Measurements from ENCODE around the gene CHMP2A.

The CHMP2A gene

GRCh38 chr19:58569943-58570670, 15.2 kb upstream of the CHMP2A start:
- DNase-seq, result no peak

DNA sequence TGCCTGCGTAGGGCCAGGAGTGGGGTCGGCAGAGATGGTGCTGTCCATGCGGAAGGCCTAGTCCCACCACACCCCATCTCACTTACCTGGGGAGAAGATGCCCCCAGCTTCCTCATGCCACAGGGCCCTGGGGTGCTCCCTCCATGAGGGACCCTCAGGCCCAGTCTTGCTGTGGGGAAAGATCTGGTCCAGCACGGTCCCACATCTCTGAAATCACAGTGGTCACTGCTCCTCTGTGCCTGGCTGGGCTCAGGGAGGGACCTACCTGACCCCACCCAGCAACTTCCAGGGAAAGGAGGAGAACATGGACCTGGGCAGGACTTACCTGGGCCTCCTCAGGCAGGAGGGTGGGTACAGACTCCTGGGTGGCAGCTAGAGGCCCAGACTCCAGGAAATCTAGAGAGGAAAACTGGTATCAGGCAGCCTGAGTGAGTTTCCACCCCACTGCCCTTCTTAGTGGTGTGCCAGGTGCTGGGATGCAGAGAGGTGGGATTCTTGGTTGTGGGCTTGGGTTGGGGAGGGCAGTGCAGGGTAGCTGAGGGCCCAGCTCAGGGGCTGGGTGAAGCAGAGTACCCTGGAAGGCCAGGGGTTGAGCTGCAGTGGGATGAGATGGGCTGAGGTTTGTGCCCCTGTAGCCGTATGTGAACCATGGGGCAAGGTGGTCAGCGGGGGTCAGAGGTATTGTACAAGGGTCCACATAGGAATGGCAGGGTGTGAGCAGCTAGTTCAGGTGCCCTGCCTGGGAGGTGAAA, 14.5 kb upstream of the CHMP2A start:
- no peak for DNase-seq

GRCh38 chr19:58568453-58569130, 13.7 kb upstream of the CHMP2A start:
- no peak for DNase-seq

DNA sequence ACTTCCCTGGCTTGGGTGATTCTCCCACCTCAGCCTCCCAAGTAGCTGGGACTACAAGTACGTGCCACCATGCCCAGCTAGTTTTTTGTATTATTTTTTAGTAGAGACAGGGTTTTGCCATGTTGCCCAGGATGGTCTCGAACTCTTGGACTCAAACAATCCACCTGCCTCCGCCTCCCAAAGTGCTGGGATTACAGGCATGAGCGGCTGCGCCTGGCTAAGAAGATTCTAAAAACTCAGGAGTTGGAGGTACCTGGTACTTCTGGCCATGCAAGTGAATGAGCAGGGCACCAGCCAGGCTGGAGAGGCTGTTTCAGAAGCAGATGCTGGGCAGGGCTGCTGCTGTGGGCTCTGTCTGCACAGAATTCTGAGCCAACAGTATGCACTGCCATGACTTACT, 12.1 kb upstream of the CHMP2A start:
- DNase-seq, result no peak

DNA sequence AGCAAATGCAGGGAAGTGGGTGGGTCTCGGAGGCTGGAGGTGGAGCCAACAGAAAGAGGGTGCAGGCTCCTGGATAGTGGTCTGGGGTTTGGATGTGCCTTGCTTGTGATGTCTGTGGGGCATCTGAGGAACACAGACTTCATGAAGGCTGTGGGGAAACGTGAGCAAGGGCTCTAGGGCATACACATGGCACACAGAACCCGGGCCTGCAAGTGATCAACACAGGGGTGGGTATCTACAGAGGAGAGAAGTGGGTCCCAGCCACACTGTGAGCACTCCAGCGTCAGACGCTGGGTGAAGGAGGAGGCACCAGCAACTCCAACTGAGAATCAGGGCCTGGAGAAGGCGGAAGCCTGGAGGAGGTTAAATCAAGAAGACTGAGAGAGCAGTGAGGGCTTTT, 8.9 kb upstream of the CHMP2A start:
- DNase-seq, result no peak

GRCh38 chr19:58563034-58563573, 8.2 kb upstream of the CHMP2A start:
- no peak for DNase-seq

DNA sequence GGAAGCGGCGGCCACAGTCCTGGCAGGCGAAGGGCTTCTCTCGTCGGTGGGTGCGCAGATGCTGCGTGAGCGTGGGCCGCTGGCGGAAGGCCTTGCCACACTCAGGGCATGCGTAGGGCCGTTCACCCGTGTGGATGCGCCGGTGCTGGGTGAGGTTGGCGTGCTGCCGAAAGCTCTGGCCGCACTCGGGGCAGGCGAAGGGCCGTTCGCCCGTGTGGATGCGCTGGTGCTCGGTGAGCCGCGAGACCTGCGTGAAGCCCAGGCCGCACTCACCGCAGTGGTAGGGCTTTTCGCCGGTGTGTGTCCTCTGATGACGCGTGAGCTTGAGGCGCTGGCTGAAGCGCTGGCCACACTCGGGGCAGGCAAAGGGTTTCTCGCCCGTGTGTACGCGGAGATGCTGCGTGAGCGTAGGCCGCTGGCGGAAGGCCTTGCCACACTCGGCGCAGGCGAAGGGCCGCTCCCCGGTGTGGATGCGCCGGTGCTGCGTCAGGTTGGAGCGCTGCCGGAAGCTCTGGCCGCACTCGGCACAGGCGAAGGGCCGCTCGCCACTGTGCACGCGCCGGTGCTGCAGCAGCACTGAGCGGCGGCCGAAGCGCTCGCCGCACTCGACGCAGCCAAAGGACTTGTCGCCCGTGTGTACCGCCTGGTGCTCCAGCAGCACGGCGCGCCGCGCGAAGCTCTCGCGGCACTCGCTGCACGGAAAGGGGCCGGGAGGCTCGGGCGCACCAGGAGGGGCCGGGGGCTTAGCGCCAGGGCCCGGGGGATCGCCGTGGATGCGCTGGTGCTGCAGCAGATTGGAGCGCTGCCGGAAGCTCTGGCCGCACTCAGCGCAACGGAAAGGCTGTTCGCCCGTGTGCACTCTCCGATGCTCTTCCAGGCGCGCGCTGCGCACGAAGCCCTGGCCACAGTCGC, 7.5 kb upstream of the CHMP2A start:
- no peak for DNase-seq

- no peak for DNase-seq
Observed at GRCh38 chr19:58561373-58562121, 6.6 kb upstream of the CHMP2A start.

GRCh38 chr19:58560921-58561320, 6.0 kb upstream of the CHMP2A start:
- no peak for DNase-seq

- DNase-seq, result no peak
Observed at GRCh38 chr19:58560007-58560887, 5.3 kb upstream of the CHMP2A start.

- DNase-seq, result no peak
Observed at GRCh38 chr19:58559275-58560006, 4.5 kb upstream of the CHMP2A start.

- DNase-seq, result no peak
Observed at GRCh38 chr19:58558623-58559274, 3.8 kb upstream of the CHMP2A start.

DNA sequence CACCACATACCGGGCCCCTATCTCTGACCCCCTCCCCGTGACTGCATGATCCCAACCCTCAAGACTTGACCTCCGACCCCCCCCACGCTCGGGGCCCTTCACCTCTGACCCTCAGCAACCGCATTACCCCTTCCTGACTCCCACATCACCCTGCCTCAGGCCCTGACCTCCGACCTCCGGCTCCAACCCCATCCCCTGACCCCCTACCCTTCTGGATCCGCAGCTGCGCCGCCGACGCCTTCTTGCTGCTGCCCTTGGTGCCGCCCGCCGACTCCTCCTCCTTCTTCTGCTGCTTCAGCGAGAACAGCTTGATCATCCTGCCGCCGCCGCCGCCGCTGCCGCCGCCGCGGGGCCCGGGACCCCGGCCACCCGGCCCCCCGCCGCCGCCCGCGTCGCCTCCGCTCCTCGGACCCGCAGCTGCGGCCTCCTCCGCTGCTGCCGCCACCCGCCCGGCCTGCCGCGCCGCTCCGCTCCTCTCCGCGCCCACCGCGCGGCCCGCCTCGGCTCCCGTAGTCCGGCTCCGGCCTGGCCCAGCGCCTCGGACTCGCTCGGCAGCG, 3.2 kb upstream of the CHMP2A start, which contains the start of gene UBE2M:
Gene UBE2M, minus strand, starts transcription at position 546 of the 557 bp plus-strand sequence. Its CDS starts 230 bp downstream, at position 316.
- no peak for DNase-seq

DNA sequence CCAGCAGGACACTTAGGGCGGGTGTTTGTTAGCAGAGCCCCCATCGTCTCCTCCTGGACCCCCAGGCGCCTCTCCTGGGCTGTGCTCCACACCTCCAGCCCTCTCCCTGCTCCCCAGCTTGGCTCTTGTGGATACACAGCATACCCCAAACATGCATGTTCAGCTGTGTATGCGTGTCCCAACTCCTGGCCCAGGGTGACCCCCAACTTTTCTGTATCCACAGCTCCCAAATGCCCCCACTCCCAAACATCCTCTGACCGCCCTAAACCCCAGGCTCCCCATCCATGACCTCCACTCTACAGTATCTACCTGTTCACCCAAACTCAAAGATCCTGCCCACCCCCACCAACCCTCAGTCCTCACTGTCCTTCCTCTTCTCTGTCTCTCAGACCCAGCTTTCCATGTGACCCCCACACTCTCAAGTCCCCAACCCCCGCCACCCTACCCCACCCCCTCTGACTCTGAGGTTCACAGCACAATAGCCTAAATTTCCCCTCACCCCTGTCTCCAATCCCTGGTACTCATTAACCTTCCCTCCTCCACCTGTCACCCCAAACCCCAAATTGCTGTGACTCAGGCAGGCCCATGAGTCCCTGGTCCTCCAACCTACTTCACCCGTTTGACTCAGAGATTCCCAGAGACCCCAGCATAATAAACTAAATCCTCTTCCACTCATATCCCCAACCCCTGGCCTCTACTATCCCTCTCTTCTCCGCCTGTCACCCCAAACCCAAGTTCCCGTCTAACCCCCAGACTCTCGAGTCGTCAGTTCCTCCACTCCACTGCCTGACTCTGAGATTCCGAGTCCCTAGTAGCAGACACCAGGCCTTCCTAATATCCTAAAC, 2.5 kb upstream of the CHMP2A start:
- DNase-seq, result no peak

GRCh38 chr19:58556622-58557220, 1.8 kb upstream of the CHMP2A start:
- DNase-seq, result no peak

DNA sequence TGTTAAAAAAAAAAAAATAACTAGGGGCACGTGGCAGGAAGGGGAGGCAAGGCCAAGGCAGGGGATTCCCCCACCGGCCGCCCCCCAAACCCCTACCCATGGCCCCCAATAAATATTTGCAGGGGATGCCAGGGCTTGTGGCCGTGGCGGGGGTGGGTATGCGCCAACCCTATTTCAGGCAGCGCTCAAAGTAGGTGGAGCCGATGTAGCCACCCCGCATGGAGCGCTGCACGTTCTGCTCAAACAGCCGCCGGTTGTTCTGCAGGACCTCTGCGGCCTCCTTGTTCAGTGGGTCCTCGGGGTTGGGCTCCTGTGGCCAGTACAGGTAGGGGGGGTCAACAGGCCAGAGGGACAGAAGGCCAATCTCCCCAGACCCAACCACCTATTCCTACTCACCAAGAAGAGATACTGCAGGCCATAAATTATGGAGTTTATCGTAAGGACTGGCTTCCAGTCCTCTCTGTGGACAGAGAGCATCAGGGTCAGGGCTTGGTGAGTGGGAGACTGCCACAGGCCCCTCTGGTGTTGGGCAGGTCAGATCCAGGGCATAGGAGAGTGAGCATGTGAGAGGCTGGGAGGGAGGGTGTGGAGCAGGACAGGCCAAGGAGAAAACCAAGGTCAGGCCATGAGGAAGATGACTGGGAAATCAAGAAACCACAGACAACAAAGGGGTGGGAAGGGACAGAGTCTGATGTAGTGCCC, 1.2 kb upstream of the CHMP2A start:
- DNase-seq, result no peak

- DNase-seq, result no peak
Observed at GRCh38 chr19:58555369-58555885, 522 bp upstream of the CHMP2A start.

Data from NCI-H748 treated with DMSO at 0.1 percent for 48 hours (cell line).